H1 (cell line): ENCODE measurements around the gene ABCC6.
"Not testable (repeated sequence)": the region's sequence is repeated elsewhere in the genome, so short reads cannot be mapped to it uniquely, and the experiment has no call there.

Experiments
- CEBPB ChIP-seq: IDR thresholded peaks from 2 replicates; pipeline ENCODE4 v1.6.1; 2012; ENCODE audit warnings: low read depth, low read length
- CHD2 ChIP-seq: IDR thresholded peaks from 2 replicates; pipeline ENCODE4 v1.6.1; 2012; ENCODE audit warnings: low read length, improper control_type of control experiment
- EZH2 ChIP-seq: fragments of 200-600 bp; sonication (generic); IDR thresholded peaks from 2 replicates; pipeline ENCODE4 v1.7.1; 2012; ENCODE audit warnings: low read depth, mild to moderate bottlenecking, moderate library complexity, low read length, inconsistent platforms; ENCODE audit not compliant: severe bottlenecking
- GABPA ChIP-seq: IDR thresholded peaks from 2 replicates; pipeline ENCODE4 v1.6.1; 2011; ENCODE audit warnings: mild to moderate bottlenecking, low read length, moderate library complexity, borderline replicate concordance; ENCODE audit not compliant: insufficient read depth
- POLR2A ChIP-seq, 2 experiments: IDR thresholded peaks; 1 replicate in 1 of 2; 2 replicates in 1 of 2; pipeline ENCODE4 v1.6.1; 2011; ENCODE audit warnings: low read depth in 2 of 2, low read length in 2 of 2, mild to moderate bottlenecking in 2 of 2; ENCODE audit errors: control extremely low read depth in 1 of 2
- RBBP5 ChIP-seq: IDR thresholded peaks from 2 replicates; pipeline ENCODE4 v1.7.1; 2012; ENCODE audit warnings: low read depth, mild to moderate bottlenecking, inconsistent platforms, low read length, moderate library complexity, borderline replicate concordance
- TF ChIP-seq, protein P1 (sequence below), 3 experiments: IDR thresholded peaks; 1 replicate in 2 of 3; 2 replicates in 1 of 3; pipeline versions ENCODE4 v1.5.1 to v1.6.1; 2011; ENCODE audit warnings: low read length in 3 of 3, mild to moderate bottlenecking in 3 of 3, inconsistent platforms in 2 of 3, low read depth in 1 of 3, moderate library complexity in 1 of 3; ENCODE audit not compliant: insufficient read depth in 1 of 3; ENCODE audit errors: control extremely low read depth in 1 of 3
- TF ChIP-seq, protein P2 (sequence below): IDR thresholded peaks from 2 replicates; pipeline ENCODE4 v1.6.1; 2011; ENCODE audit warnings: low read depth, mild to moderate bottlenecking, low read length; ENCODE audit not compliant: insufficient read depth
- TF ChIP-seq, protein P3 (sequence below): IDR thresholded peaks from 2 replicates; pipeline ENCODE4 v1.6.1; 2012; ENCODE audit warnings: inconsistent platforms

DNA sequence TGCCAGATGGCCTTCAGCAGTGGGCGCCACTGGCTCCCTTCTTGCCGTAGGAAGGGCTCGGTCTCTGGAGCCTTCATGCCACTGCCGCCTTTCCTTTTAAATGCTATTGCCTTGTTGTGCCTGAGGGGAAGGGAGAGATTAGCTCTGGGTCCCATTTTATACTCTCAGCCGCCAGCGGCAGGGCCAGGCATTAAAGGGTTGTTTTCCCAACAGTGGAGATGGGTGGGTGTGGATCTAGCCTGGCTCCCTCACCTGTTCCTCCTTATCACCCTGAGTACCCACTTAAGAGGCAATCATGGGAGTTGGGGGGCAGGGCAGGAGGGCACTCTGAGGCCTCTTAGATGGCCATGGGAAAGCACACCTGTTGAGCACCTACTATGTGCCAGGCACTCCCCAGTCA, 19.8 kb downstream of the ABCC6 start:
- TF ChIP-seq, protein P1, sequence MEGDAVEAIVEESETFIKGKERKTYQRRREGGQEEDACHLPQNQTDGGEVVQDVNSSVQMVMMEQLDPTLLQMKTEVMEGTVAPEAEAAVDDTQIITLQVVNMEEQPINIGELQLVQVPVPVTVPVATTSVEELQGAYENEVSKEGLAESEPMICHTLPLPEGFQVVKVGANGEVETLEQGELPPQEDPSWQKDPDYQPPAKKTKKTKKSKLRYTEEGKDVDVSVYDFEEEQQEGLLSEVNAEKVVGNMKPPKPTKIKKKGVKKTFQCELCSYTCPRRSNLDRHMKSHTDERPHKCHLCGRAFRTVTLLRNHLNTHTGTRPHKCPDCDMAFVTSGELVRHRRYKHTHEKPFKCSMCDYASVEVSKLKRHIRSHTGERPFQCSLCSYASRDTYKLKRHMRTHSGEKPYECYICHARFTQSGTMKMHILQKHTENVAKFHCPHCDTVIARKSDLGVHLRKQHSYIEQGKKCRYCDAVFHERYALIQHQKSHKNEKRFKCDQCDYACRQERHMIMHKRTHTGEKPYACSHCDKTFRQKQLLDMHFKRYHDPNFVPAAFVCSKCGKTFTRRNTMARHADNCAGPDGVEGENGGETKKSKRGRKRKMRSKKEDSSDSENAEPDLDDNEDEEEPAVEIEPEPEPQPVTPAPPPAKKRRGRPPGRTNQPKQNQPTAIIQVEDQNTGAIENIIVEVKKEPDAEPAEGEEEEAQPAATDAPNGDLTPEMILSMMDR (IDR thresholded peaks at IDR 0.05; ENCODE audit: control extremely low read depth in 1 of 3, insufficient read depth in 1 of 3, low read depth in 1 of 3, low read length in 3 of 3): not testable (repeated sequence)
- TF ChIP-seq RBBP5; CHD2; EZH2; POLR2A (IDR thresholded peaks at IDR 0.05; ENCODE audit: control extremely low read depth in 1 of 2, low read depth in 2 of 2, low read length in 2 of 2); CEBPB; GABPA: not testable (repeated sequence)
- TF ChIP-seq, protein P2, sequence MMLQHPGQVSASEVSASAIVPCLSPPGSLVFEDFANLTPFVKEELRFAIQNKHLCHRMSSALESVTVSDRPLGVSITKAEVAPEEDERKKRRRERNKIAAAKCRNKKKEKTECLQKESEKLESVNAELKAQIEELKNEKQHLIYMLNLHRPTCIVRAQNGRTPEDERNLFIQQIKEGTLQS: not testable (repeated sequence)
- TF ChIP-seq, protein P3, sequence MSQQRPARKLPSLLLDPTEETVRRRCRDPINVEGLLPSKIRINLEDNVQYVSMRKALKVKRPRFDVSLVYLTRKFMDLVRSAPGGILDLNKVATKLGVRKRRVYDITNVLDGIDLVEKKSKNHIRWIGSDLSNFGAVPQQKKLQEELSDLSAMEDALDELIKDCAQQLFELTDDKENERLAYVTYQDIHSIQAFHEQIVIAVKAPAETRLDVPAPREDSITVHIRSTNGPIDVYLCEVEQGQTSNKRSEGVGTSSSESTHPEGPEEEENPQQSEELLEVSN: not testable (repeated sequence)
